ENCODE measurements around the gene DHX8.

DHX8 gene

DNA sequence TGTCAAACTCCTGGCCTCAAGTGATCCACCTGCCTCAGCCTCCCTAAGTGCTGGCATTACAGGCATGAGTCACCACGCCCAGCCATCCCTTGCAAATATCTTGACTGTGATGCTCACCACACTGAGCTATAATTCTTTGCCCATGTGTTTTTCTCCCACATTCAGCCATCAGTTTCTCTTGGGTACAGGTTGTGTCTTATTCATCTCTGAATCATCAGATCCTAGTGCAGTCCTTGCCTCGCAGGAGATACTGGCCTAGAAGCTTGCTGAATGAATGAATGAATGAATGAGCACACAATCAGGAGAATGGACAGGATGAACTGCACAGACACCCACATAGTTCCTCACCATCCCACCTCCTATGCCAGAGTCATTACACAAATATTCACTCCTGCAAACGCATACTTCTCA, 86.7 kb downstream of the DHX8 start:
- no peak for FAIRE-seq
- TF ChIP-seq CTCF (IDR thresholded peaks at IDR 0.05; ENCODE audit: insufficient read depth, missing control alignments), result no peak
- no peak for DNase-seq (ENCODE audit: insufficient read length, low spot score)

- FAIRE-seq (no peak), DNase-seq (ENCODE audit: insufficient read length, low spot score) (no peak)
- no peak for TF ChIP-seq CTCF (IDR thresholded peaks at IDR 0.05; ENCODE audit: insufficient read depth, missing control alignments)
These were observed 88.7 kb downstream of the DHX8 start for GRCh38 chr17:43572368-43572980.

DNA sequence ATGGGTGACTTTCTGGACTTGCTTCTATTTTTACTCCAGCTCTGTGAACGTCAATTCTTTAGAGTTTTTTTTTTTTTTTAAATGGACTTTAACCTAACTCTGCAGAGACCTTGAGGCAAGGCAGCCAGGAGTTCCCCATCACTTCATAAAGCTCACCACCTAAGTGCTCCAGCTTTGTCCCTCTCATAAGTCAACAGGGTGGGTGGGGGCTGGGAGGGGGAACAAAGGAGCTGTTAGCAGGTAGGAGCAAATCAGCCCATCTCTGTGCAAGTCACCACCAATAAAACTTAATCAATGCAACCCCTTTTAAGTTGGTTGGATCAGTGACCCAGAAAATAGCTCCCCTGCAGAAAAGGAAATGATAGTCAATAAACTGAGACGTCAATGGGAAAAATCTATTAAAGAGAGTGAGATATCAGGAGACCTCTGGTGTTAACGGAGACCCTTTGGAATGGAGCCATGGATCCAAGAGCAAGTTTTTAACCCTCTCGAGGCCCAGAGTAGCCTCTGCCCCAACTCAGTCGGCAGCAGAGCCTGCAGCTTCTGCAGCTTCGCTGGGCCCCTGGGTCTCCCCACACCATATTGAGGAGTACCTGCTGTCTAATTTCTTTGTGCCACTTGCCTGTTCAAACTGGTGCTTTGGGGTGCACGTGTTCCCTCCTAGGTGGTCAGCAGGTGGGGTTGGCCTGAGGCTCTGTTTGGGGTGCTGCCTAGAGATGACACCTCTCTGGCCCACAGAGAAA, 90.0 kb downstream of the DHX8 start:
- DNase-seq (ENCODE audit: insufficient read length, low spot score) (no peak), FAIRE-seq (no peak)
- TF ChIP-seq CTCF (IDR thresholded peaks at IDR 0.05; ENCODE audit: insufficient read depth, missing control alignments), result no peak

- DNase-seq (ENCODE audit: insufficient read length, low spot score) (no peak), FAIRE-seq (no peak)
- TF ChIP-seq CTCF (IDR thresholded peaks at IDR 0.05; ENCODE audit: insufficient read depth, missing control alignments), result no peak
These were observed 90.6 kb downstream of the DHX8 start for GRCh38 chr17:43574348-43574747.

DNA sequence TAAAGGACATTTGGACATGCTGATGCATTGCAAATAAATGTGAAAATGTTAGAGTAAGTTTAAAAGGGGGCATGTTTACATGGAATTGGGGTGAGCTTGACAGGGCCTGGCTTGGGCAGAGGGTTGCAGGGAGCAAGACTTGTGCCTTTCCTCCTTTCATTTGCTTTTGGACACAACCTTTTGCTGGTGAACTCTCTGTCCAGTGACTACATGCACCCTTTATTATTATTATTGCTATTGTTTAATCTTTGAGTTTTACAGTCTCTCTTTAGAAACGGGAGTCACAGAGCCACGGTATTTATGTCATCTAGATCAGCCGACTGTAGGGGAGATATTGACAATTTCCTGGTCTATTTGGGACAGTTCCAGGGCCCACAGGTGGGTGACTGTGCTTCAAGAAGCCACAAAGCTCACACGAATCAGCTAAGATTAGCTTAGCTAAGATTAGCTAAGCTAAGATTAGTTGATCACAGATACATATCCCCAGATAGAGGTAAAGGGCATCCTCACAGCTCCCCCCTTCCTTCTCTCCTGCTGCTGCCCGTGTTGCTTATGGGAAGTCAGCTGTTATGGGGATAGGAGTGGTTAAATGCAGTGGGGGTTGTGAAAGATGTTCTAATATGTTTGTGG, 91.2 kb downstream of the DHX8 start:
- FAIRE-seq (no peak), DNase-seq (ENCODE audit: insufficient read length, low spot score) (no peak)
- TF ChIP-seq CTCF (IDR thresholded peaks at IDR 0.05; ENCODE audit: insufficient read depth, missing control alignments), result no peak
